GM10847 (cell line): ENCODE results near the gene FLG2.

Experiments used
- POLR2A ChIP-seq: IDR thresholded peaks from 2 replicates; pipeline ENCODE4 v1.6.1; 2011; ENCODE audit not compliant: insufficient read length; ENCODE audit errors: extremely low read depth

The FLG2 gene

DNA sequence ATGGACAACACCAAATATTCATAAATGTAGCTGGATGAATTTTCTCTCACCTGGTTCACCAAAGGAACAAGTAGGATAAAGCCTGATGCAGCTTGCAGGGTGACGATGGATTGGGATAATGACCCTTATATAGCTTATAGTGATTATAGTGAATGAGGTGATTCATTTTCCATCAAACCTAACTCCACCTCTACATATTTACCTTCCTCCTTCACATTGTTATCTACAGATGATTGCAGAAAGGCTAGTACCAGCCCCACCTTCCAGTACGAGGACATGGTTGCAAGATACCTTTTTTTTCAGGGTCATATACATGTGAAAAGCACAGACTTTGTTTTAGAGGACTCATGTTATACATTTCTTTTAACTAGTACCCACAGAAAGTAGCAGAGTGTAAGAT, at the start of gene FLG2:
TSS of gene FLG2 (minus strand) at position 101 of the 400 bp plus-strand sequence. CDS start 1,122 bp downstream, outside the sequence.
- no peak for TF ChIP-seq POLR2A

DNA sequence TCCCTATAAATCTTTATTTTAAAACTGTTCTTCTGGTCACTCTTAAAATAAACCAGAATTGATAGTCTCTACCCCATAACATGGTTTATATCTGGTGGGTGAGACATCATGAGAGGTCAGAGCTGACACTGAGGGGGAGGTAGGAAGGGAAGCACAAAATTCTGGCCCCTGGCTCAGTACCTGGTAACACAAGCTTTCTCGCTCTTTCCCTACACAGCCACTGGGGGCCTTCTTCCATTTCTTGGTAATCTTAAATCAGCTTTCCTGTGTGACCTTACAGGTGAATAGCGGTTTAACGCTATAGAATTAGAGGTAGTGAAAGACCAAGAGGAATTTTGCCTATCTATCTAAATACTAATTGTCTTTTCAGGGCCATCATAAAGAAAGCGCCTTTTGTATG, 48.9 kb upstream of the FLG2 start:
- TF ChIP-seq POLR2A = no peak

DNA sequence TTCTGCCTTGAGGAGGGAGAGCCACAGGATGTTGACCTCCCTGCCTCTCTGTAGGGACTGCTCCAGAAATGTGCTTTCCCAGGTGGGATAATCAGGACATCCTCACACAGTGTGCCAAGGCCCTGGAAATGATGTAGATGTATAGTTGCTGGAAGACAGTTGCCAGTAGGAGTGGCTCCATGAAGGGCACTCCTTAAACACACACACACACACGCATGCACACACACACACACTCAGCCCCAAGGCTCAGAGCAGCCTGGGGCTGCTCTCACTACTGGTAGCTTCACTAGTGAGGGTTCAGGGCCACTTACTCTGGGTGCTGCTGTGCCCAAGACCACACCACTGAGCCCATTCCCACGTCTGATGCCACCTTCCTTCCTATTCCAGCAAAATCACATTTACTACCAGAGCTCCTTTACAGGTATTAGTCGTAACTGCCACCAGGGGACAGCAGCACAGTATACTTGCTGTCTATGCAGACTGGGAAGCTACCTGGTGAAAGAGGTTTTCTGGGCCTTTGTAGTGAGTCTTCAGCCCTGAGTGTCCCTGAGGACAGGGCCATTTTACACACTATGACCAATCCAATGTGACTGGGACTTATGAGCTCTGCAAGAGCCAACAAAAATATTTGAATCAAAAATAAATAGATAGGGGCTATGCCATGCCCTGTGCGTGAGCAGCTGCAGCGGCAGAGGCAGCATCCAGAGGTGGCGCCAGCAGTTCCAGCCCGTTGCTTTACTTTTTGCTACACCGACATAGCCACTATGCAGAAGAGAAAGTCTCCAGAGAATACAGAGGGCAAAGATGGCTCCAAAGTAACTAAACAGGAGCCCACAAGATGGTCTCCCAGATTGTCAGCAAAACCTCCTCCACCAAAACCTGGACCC, 39.2 kb upstream of the FLG2 start:
- no peak for TF ChIP-seq POLR2A

DNA sequence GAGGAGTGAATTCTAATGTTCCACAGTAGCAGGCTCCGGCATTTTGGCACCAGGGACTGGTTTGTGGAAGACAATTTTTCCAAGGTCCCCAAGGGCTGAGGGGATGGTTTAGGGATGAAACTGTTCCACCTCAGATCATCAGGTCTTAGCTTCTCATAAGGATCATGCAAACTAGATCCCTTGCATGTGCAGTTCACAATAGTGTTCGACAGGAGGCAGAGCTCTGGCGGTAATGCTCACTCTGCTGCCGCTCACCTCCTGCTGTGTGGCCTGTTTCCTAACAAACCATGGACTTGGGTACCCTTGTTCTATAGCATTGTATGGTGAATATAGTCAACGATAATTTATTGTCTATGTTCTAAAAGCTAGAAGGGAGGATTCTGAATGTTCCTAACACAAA, 37.7 kb upstream of the FLG2 start:
- no peak for TF ChIP-seq POLR2A

DNA sequence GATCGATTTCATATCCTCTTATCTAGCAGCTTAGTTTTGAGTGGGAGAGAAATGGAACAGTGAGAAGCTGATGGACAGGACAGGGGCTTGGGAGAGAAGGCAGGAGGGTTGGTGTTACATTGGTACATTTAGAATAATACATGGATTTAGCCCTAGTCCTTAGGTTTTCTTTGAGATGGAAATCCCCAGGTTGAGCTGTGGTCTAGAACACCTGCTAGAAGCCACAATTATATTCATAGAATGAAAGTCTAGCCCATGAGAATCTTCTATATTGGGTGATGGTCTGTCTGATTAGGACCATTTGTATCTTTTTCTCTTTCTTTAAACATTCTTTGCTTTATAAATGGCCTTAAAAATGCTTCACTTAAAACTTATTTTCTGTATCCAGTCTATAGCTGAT, 34.3 kb upstream of the FLG2 start:
- TF ChIP-seq POLR2A = no peak

DNA sequence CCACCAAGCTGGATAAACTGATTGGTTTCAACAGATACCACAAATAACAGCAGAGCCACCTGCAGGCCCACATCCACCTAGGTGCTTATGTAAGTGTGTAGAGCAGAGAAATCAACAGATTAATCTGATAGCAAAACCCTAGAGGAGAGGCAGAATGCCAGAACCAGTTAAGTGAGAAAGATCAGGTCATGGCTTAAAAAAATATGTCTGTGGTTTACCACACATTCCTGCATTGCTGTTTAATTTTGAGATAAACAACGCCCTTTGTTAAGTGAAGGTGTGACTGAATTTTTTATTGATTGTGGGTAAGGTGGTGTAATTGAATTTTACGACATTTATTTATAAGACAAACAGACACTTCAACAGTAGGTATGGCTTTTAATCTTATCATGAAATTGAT, 33.1 kb upstream of the FLG2 start:
- no peak for TF ChIP-seq POLR2A

DNA sequence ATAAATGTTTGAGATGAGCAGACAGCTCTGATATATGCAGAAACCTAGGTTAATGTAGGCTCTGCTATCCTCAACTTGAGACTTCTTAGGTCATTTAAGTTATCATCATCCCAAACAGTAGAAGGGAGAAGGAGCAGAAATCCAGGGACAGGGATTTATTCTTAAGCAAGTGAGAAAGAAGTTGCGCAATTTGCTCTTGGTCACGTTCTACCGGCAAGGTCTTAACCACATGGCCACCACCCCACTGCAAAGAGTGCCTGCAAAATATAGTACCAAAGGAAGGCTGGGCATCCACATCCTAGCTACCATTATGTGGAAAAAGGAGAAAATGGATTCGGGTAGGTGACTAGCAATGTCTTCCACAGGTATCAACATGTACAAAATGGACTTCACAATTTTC, 29.1 kb upstream of the FLG2 start:
- TF ChIP-seq POLR2A = no peak

DNA sequence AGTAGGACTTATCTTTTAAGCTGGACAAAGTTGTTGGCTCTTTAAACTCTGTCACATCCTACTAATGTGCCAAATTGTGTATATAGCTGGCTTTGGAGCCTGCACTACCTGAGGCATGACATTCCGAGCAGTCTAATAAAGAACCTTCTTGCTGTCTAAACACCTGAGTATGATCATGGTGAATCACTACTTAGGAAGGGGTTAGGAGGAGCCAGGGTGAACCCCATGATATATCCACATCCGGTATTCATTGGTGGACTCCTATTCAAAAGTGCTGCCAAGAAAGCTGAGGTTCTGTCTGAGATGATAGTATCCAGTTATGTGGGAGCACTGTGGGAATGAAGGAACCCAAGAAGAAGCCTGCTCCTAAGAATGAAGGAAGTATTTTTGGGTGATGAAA, 27.1 kb upstream of the FLG2 start:
- TF ChIP-seq POLR2A = no peak

DNA sequence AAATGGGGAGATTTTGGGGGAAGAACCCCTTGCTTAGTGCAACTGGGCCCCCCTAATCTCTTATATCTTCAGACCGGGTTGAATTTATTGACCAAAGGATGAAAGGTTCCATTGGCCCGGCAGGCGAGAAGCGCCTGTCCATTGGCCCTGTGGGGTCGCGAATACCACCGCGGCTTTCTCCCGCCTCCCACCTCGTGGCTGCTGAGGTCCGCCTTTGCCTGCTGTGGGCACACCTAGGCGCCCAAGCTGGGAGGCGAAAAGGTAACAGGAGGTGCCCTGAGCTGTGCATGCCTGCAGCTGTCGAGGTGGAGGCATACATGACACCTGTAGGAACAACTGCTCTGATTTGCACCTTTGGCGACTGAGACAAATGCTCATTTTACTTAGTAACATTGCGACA, 21.1 kb upstream of the FLG2 start:
- TF ChIP-seq POLR2A = no peak

DNA sequence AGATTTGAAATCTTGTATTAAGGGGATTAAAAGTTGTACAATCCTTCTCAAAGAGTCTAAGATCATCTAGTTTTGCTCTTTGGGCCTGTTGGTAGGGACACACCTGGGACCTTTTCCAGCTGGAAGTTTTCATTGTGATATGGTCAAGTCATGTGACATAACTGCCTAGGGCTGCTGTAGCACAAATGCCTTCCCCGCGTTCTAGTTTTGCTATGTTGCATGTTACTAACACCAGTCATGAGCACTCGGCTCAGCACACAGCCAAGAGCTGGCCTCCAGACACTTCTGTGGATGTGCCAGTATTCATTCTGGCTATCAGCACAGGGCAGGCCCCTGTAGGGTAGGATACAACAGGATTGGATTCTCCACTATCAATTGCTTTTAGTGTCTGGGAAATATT, 14.6 kb upstream of the FLG2 start:
- no peak for TF ChIP-seq POLR2A

DNA sequence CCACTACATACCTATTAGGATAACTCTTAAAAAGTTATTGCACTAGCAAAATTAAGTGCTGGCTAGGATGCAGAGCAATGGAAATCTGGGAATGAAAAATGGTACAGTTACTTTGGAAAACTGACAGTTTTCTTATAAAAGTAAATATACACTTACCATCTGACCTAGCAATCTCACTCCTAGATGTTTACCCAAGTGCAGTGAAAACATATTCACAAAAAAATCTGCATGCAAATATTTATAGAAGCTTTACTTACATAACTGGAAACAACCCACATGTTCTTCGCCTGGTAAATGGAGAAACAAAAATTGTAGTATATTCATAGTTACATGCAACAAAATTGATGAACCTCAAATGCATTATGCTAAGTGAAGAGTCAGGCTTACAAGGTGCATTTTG, 12.9 kb upstream of the FLG2 start:
- TF ChIP-seq POLR2A = no peak

DNA sequence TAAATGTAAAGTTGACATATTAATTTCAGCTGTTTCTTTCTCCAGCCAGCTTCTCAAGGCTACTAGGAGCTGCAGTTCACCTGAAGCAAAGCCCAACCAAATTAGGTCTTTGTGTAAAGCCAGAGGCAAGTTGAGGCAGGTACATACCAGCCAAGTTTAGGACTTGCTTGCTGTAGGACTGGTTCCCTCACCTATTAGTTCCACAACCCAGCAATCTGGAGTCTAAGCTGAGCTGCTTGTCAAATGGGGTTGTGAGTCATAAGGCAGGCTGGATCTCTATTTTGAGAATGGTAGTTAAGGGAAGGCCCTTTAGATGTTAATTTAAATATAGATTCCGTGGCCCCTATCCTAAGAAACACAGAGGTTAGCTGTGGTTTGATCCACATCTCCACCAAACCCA, 7.6 kb upstream of the FLG2 start:
- no peak for TF ChIP-seq POLR2A

DNA sequence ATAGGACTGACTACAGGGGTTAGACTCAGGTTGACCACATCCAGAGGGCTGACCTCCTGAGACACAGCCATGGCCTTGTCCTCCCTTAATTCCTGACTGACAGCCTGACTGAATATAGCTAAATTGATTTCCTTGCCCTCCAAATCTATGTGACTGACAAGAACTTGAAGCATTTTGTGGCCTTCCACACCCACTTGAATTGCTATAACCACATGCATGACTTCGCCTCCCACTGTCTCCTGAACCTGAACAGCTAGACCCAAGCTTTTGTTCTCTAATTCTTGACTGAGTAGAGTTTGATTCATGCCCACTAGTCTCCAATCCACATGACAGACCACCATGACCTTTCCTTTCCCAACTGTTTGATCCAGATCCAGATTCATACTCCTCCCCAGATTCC, 3.1 kb downstream of the FLG2 start:
- no peak for TF ChIP-seq POLR2A

DNA sequence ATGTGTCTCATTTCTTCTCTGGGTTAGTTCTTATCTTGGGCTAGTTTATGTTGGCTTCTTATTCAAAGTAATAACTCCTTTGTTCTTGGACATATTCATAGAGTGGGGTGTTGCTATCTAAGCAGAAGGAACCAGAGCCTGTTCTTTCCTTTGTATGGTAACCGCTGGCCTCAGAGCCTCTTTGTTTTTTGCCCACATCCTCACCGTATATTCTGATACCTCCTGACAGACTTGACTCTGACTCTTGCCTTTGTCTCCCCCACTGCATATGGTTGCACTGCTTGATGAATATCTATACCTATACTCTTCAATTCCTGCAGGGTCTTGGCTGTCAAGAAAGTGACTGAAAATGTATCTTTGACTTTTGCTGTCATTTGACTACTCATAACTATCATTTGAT, 10.2 kb downstream of the FLG2 start:
- TF ChIP-seq POLR2A = no peak

DNA sequence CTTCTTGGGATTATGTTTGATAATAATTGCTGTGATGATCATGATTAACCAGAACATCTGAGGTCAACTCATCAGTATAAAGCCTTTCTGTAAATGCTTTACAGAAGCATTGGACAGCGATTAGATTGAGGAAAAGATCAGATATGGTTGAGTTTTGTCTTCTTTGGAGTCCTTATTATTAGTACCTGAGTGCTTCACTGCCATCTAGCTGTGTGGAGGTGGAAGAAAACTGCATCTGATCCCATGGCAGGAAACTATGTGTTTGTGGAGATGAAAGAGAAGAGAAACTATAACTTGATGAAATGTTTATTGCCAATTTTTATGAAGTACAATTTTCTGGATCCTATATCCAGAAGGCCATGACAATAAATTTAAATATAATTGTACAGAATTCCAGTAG, 11.4 kb downstream of the FLG2 start:
- TF ChIP-seq POLR2A = no peak

DNA sequence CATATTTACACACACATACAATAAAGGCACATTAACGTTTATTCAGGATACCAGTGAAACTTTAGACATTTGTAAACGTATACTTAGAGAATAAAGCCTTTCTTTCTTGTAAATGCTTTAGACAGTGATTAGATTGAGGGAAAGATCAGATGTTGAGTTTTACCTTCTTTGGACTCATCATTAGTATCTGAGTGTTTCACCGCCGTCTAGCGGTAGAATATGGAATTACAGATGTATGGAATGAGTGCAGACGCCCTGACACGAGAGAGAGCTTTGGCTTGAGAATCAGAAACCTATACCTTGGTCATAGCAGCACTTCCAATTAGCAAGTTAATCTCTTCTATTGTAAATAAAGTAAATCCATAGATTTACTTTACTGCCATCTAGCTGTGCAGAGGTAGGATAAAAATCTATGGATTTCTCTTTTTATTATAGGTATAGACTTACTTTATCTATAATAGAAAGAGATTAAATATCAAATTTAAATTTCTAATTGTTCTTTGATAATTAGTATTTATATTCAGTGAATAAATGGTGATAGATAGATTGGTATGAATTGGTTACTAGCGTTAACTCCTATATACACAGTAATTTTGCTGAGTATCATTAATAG, 12.6 kb downstream of the FLG2 start:
- TF ChIP-seq POLR2A = no peak

DNA sequence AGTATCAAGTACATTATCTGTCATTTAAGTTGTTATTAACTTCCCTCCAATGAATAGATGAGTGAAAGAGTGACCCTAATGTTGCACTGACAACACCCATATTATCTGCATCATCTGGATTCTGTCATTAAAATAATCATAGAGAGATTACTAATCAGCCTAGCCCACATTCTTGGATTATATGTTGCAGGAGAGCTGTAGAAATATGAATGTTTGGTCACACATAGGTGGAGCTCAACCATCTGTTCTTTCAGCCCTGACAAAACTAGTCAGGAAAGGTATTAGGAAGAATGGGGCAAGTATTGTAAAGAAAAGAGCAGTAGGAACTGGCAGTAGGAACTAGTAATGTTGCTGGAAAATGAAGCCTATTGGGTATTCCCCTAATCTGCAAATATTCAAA, 15.4 kb downstream of the FLG2 start:
- TF ChIP-seq POLR2A = no peak
